ENCODE measurements around the gene EPB42.

- TF ChIP-seq CTCF (IDR thresholded peaks at IDR 0.05) = no peak
- no peak for TF ChIP-seq EP300 (IDR thresholded peaks at IDR 0.05)
- no peak for TF ChIP-seq POLR2A (IDR thresholded peaks at IDR 0.05)
Measured at GRCh38 chr15:43213466-43213865, 7.4 kb downstream of the EPB42 start.

Data from gastroesophageal sphincter (tissue), 3 donors.